ENCODE data around the gene PLAU.
"Not testable (repeated sequence)": the region's sequence is repeated elsewhere in the genome, so short reads cannot be mapped to it uniquely, and the experiment has no call there.

Gene PLAU

DNA sequence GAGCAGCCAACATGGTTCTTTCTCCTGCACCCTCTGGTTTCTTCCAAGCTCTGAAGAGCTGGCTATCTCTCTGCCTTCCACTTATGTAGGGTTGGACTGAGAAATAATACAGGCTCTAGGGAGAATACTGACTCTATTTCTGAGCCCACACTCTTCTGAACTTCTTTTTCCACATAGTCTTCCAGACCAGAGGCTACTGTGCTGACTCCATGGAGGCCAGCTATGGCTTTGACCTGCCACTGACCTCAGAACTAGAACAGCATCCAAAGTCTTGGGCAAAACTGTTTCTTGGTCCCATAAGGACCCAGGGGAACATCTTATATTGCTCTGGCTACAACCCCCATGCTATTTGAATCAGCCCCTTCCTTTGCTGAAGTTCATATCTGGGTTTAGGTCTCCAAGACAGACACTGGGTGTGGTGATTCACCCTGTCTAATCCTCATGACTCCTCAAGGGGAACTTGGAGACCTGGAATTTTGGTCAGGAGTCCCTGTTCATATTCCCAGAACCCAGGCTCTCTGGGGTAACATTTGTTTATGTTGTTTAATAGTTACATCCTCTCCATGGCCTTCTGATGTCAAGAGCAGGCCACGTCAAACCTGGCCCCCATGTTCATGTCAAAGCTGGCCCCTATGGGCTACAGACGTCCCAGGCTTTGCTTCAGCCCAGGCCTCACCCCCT, 12.1 kb upstream of the PLAU start:
- DNase-seq (ENCODE audit: low spot score) = no peak

DNA sequence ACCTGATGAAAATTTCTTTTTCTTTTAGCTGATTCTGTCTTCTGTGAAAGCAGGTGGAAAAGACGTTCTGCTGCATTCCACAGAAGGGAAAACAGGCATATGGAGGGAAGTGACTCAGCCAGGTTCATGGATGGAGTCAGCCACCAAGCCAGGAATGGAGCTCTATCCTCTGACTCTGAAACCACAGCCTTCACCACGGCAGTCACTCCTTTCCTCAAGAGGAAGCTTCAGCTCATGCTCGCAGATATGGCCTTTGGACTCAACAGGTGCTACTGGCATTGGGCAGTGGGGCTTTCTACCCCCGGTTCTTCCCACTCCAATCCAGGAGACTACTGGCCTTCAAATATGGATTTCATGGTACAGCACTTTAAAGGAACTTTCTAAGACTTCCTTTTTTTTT, 11.5 kb upstream of the PLAU start:
- no peak for DNase-seq (ENCODE audit: low spot score)

DNA sequence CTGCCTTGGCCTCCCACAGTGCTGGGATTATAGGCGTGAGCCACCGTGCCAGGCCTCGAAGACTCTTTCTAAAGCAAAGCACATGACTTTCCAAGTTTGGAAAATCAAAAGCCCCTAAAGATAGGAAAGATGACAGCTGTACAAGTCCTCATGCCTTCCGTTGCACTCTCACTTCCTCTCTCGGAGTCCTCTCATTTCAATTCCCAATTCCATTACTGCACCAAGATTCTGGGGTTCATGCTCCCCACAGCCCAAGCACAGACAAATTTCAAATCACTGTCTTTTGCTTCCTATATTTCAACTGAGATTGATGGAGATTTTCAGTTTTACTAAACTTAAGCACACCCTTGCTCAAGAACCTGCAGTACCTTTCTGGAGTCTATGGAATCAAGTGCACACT, 10.9 kb upstream of the PLAU start:
- no peak for DNase-seq (ENCODE audit: low spot score)

DNA sequence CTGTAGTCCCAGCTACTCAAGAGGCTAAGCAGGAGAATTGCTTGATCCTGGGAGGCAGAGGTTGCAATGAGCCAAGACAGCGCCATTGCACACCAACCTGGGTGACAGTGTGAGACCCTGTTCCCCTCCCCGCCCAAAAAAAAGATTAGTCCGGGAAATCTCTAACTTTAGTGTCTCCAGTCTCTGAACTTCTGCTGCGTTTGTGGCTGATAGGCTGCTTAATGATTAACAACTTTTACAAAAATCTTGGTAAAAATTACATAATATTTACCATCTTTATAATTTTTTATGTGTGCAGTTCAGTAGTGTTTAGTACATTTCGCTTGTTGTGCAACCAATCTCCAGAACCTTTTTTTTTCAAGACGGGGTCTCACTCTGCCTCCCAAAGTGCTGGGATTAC, 9.7 kb upstream of the PLAU start:
- no peak for DNase-seq (ENCODE audit: low spot score)

DNA sequence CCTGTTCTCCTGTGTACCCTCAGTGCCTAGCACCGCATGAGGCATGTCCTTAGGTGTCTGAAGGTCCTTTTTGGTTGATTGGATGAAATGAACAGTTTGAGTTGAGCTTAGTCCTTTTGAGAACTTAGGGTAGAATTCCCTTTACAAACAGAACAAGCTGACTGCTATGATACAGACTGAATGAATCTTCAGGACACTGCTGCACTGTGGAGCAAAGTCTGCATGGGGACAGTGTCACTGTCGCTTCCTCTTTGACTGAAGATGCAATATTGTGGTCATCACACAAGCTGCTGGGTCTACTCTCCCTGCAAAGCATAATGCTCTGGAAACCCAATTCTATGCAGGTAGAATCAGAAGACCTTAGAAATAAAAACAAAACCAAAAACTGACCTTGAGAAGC, 8.6 kb upstream of the PLAU start:
- no peak for DNase-seq (ENCODE audit: low spot score)

DNA sequence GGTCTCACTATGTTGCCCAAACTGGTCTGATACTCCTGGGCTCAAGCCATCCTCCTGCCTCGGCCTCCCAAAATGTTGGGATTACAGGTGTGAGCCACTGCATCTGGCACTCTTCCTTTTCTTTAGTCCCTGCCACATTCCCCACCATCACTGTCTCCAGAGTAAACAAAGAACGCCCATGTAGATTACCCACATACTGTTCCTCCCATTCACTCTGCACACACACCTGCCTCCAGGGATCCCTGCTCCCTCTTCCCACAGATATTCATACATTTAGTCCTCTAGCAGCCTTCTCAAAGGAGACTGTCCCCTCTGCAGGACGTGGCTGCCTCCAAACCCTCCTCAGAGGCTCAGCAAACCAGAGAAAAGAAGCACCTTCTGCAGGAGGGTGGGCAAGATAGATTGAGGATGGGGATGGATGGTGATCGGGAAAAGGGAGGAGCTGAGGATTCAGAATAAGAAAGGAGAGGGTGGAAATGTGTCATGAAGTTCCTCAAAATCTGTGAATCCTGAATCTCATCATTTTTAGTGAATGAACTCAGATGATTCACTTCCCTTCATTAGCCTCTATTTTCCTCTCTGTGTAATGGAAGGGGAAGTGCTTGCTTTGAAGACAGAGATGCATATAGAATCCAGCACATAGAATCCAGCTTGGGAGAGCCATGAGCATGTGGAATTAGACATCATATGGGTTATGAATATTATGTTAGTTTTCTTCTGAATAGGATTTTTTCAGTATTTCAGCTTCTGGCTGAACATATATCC, 5.5 kb upstream of the PLAU start:
- DNase-seq (ENCODE audit: low spot score) = no peak

DNA sequence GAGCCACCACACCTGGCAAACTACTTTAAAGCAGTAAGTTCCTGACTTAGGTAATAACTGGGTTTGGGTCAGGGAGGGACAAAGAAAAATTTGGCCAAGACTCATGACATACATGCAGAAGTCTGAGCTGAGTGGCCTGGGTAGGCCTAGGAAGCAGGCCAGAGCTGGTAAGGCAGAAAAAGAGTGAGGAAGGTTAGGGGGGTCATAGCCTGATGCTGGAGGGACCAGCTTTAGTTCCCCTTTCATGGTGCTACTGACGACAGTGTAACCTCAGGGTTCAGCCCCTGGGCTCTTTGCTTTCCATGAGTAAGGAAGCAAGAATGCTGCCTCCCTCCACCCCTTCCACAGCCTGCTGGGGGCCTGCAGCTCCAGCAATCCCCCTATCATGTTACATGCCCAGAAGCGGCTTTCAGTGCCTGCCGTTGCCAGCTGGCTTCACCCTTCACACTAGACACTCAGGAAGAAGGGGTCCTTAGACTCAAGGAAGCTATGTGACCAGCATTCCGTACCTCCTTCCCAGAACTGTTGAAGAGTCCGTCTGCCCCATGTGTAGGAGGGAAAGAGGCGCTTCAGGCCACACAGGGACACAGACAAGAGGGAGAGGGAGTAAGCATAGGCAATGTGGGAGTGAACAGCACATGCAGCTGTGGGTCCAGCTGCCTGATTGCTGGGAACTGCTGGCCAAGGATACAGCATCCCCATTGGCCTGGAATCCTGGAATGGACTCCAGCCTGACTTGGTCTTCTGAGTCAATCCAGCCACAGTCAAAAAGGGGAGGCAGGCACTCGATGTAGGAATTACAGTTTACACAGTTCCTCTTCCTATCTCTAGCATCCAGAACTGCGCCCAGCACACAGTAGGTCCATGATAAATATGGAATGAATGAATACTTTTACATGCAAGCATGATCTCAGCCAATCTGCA, 4.1 kb upstream of the PLAU start:
- DNase-seq (ENCODE audit: low spot score) = peak; percentile 86

DNA sequence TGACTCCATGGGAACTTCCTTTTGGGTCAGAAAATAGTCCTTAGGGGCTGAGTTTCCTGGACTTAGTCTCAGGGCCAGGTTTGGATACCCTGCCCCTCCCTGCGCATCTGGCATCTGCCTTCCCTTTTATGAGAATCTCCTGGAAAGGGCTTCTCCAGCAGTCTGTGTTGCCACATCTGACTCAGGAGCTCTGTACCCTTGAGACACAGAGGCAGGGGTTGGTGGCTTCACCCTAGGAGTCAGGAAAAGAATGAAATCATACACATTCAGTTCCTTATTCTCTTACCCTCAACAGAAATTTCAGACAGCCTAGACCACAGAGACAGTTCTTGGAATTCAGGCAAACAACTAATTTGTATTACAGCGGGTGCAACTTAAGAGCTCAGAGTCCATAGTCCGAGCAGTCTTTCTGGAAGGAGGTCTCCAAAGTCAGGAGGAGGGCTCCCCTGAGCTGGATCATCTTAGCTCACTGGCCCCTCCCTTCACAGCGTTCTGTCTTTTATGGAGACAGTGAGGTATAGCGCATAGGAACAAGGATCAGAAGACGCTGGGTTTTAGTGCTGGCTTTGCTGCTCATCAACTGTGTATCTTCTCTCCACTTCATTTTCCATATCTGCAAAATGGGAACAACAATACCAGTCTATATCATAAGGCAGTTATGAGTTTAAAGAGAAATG, 3.0 kb upstream of the PLAU start:
- no peak for DNase-seq (ENCODE audit: low spot score)

DNA sequence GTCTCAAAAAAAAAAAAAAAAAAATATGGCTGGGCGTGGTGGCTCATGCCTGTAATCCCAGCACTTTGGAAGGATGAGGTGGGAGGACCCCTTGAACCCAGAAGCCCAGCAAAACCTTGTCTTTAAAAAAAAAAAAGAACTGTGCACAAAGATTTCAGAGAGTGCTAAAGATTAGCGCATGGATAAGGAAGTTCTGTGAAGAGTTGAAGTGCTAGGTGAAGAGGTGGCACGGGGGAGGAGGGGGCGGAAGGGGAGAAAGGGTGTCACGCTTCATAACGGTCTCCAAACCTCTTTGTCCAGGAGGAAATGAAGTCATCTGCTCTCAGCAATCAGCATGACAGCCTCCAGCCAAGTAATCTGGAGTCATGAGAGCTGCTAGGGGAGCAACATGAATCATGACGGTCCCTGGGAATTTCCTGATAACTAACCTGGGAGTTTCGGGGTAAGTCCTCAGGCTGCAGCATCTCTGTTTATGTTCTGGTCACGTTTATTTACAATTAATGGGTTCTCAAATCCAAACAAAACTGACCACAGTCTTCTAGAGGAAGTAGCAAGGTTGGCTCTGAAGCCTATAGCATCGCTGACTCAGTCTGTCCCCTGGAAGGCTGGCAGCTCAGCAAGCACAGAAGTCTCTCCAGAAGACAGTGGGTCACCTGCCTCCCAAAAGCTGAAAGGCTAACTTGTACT, 1.9 kb upstream of the PLAU start:
- no peak for DNase-seq (ENCODE audit: low spot score)

DNA sequence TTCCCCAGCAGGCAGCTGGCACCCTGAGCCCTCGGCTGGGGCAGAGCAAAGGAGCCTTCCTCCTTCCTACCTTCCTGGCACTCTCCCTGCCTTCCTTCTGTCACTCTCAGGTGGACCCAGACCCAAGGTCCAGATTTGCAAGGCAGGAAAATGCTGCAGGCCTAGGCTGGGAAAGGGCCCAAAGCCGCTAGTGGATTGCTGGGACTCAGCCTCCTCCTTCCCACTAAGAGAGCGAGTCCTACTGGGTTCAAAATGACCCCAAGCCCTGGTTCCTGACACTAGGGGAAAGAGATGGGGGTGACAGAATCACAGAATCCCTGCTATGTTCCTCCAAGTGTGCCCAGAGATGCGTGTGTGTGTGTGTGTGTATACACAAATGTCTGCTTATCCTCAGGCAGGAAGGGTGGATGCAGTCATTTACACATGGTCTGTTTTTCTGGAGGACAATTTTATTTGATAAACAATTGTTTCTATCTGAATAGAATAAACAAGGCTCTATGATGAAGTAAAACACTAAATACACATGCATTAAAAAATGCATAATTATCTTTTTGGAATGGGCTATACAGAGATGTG, 1.3 kb upstream of the PLAU start:
- DNase-seq (ENCODE audit: low spot score) = no peak

DNA sequence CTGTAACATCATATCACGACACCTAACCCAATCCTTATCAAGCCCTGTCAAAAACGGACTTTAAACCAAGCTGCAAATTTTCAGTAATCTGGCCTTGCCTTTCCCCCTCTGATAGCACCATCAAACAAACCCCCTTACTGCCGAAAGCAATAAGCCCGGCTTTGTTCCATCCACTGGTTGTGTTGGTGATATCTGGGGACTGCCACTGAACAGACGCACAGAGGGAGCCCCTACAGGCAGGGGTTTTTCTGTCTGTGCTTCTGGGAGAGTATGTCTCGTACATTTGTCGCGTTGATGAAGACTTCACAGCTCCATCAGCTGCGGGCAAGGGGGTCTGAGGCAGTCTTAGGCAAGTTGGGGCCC, 550 bp upstream of the PLAU start:
- DNase-seq (ENCODE audit: low spot score) = no peak

DNA sequence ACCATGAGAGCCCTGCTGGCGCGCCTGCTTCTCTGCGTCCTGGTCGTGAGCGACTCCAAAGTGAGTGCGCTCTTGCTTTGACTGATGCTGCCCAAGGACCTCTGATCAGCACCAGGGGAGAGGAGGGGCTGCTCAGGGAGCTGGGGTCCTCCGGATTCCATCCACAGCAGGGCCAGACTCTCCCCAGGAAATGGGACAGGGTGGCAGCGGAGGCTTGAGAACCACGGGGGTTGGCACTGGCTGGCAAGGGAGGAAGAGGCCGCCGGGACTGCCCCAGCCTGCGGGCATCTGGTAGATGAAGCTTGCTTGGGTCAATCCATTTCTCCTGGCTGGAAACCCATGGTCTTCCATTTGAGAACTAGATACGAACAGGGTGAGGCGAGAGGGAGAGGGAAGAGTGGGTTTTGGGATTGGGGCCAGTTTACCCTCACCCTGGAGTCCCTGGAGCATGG, 647 bp downstream of the PLAU start:
- DNase-seq (ENCODE audit: low spot score) = no peak

DNA sequence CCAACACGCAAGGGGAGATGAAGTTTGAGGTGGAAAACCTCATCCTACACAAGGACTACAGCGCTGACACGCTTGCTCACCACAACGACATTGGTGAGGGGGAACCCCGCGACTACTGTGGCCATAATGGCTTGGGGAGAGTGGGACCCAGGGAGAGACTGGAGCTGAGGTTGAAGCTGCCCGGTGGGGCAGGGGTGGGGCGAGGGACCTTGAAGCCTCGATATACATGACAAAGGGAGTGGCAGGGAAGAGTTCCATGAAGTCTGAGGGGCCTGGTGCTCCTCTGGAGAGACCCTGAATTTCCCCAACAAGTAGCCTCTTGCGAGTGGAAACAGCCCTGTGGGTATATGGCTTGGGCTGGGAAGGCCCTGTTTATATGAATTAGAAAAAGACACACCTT, 3.1 kb downstream of the PLAU start:
- no peak for DNase-seq (ENCODE audit: low spot score)

DNA sequence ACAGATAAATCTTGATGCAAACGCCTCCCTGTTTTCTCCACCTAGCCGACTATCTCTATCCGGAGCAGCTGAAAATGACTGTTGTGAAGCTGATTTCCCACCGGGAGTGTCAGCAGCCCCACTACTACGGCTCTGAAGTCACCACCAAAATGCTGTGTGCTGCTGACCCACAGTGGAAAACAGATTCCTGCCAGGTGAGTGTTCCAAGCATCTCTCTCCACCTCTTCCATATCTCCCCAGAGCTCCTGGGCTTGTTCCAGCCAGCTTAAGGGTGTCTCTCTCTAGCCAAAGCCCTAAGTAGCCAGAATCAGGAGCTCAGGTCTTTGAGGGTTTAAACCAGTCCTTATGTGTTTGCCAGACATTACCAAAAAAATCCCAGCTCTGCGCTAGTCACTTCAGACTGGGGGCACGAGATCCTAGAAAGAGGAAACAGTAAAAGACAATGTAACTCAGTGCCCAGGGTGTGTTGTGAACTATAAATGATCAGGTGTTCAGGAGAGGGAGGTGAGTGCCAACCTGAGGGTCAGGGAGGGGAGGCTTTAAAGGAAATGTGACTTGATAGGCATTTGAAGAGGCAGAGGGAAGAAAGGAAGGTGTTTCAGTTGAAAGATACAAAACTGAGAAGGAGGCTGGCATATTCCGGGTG, 4.4 kb downstream of the PLAU start:
- DNase-seq (ENCODE audit: low spot score) = no peak

DNA sequence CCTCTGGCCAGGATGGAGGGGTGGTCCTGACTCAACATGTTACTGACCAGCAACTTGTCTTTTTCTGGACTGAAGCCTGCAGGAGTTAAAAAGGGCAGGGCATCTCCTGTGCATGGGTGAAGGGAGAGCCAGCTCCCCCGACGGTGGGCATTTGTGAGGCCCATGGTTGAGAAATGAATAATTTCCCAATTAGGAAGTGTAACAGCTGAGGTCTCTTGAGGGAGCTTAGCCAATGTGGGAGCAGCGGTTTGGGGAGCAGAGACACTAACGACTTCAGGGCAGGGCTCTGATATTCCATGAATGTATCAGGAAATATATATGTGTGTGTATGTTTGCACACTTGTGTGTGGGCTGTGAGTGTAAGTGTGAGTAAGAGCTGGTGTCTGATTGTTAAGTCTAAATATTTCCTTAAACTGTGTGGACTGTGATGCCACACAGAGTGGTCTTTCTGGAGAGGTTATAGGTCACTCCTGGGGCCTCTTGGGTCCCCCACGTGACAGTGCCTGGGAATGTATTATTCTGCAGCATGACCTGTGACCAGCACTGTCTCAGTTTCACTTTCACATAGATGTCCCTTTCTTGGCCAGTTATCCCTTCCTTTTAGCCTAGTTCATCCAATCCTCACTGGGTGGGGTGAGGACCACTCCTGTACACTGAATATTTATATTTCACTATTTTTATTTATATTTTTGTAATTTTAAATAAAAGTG, 6.0 kb downstream of the PLAU start:
- no peak for DNase-seq (ENCODE audit: low spot score)

DNA sequence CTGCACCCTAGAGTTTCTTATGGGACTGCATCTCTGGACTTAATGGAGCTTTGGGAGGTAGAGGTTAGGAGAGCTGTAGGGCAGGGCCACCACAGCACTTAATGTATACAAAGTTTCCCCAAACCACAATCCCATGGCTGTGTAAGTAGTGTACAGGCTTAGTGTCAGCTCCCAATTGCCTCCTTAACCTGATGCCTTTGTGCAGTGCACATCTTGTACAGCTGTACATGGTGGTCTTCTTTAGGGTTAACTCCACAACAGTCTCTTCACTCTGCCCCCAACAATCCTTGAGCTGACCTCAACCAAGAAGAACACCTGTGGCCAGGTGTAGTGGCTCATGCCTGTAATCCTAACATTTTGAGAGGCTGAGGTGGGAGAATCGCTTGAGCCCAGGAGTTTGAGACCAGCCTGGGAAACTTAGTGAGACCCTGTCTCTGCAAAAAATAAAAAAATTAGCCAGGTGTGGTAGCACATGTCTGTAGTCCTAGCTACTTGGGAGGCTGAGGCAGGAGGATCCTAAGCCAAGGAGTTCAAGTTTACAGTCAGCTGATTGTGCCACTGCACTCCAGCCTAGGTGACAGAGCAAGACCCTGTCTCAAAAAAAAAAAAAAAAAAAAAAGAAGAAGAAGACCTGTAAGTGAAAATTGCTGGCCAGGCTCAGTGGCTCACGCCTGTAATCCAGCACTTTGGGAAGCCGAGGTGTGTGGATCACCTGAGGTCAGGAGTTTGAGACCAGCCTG, 6.8 kb downstream of the PLAU start:
- no peak for DNase-seq (ENCODE audit: low spot score)

DNA sequence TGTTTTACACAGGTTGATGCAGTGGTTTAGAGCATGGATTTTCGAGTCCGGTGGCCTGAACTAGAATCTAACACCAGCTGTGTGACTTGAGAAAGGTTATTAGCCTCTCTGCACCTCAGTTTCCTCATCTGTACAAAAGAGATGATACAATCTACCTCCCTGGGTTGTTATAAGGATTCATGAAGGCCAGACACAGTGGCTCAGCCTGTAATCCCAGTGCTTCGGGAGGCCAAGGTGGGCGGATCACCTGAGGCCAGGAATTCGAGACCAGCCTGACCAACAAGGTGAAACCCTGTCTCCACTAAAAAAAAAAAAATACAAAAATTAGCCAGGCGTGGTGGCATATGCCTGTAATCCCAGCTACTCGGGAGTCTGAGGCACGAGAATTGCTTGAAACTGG, 8.5 kb downstream of the PLAU start:
- DNase-seq (ENCODE audit: low spot score) = not testable (repeated sequence)

DNA sequence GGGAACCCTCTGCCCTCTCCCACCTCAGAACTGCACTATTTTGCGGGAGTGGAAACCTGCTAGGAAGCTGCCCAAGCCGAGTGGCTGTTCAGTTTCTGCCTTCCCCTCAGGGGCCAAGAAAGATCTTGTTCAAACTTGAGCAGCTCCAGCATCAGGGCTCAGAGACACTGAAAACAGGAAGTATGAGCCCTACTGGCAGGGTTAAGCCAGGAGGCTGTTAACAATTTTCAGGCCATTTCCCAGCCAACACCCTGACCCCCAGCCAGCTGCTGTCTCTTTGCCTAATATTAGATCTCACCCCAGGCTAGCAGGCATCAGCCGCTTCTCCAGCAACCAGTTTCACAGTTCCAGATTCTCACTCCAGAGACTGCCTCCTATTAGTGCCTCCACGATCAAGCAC, 9.2 kb downstream of the PLAU start:
- no peak for DNase-seq (ENCODE audit: low spot score)
